ENCODE results near the gene NDUFAF5.

NDUFAF5 gene

GRCh38 chr20:13765299-13765698, 19.5 kb upstream of the NDUFAF5 start:
- H3K36me3 ChIP-seq (ENCODE audit: control insufficient read depth, insufficient read depth, low read length), result no peaks in the 10 kb centered on the region
- TF ChIP-seq CTCF (IDR thresholded peaks at IDR 0.05), result no peak

GRCh38 chr20:13765868-13766416, 18.9 kb upstream of the NDUFAF5 start:
- Histone ChIP-seq H3K36me3 (ENCODE audit: control insufficient read depth, insufficient read depth, low read length) (no peaks in the 10 kb centered on the region), H3K4me3 (ENCODE audit: low read depth, low read length) (no peak overlapping the region), H3K4me1 (no peaks in the 10 kb centered on the region), H3K79me2 (no peaks in the 10 kb centered on the region), H3K27ac (no peak overlapping the region), H3K9ac (no peak overlapping the region), H3K27me3 (ENCODE audit: control insufficient read depth, insufficient read depth, low read length) (no peaks in the 10 kb centered on the region), H3K4me2 (ENCODE audit: low read length) (no peak overlapping the region), H2AFZ (no peak overlapping the region), H3K9me3 (ENCODE audit: control insufficient read depth, low read length) (no peaks in the 10 kb centered on the region)
- no peak for TF ChIP-seq CTCF (IDR thresholded peaks at IDR 0.05)

More at GRCh38 chr20:13765299-13765698, 19.5 kb upstream of the NDUFAF5 start:
- no peak overlapping the region for H3K4me3 ChIP-seq (ENCODE audit: low read depth, low read length)
- no peaks in the 10 kb centered on the region for H3K9me3 ChIP-seq (ENCODE audit: control insufficient read depth, low read length)
- H3K79me2 ChIP-seq, result no peaks in the 10 kb centered on the region
- no peak overlapping the region for H3K27ac ChIP-seq
- H3K9ac ChIP-seq, result no peak overlapping the region
- no peaks in the 10 kb centered on the region for H3K4me1 ChIP-seq
- H3K4me2 ChIP-seq (ENCODE audit: low read length), result no peak overlapping the region
- H2AFZ ChIP-seq, result no peak overlapping the region
- no peaks in the 10 kb centered on the region for H3K27me3 ChIP-seq (ENCODE audit: control insufficient read depth, insufficient read depth, low read length)

- no peaks in the 10 kb centered on the region for H3K9me3 ChIP-seq (ENCODE audit: control insufficient read depth, low read length)
- H3K4me3 ChIP-seq (ENCODE audit: low read depth, low read length), result no peak overlapping the region
- H3K27ac ChIP-seq, result no peak overlapping the region
- H2AFZ ChIP-seq, result no peak overlapping the region
- H3K79me2 ChIP-seq, result no peaks in the 10 kb centered on the region
- no peaks in the 10 kb centered on the region for H3K27me3 ChIP-seq (ENCODE audit: control insufficient read depth, insufficient read depth, low read length)
- no peak overlapping the region for H3K9ac ChIP-seq
- no peak for TF ChIP-seq CTCF (IDR thresholded peaks at IDR 0.05)
- no peak overlapping the region for H3K4me2 ChIP-seq (ENCODE audit: low read length)
- H3K4me1 ChIP-seq, result no peaks in the 10 kb centered on the region
- no peaks in the 10 kb centered on the region for H3K36me3 ChIP-seq (ENCODE audit: control insufficient read depth, insufficient read depth, low read length)
These were observed 14.7 kb upstream of the NDUFAF5 start for GRCh38 chr20:13770141-13770540.

GRCh38 chr20:13771853-13772453, 12.9 kb upstream of the NDUFAF5 start:
- Histone ChIP-seq H3K27me3 (ENCODE audit: control insufficient read depth, insufficient read depth, low read length) (no peaks in the 10 kb centered on the region), H3K9ac (no peak overlapping the region), H3K4me3 (ENCODE audit: low read depth, low read length) (no peak overlapping the region), H3K4me1 (no peaks in the 10 kb centered on the region), H3K36me3 (ENCODE audit: control insufficient read depth, insufficient read depth, low read length) (no peaks in the 10 kb centered on the region), H3K27ac (no peak overlapping the region), H3K79me2 (no peaks in the 10 kb centered on the region), H3K4me2 (ENCODE audit: low read length) (no peak overlapping the region), H2AFZ (no peak overlapping the region), H3K9me3 (ENCODE audit: control insufficient read depth, low read length) (no peaks in the 10 kb centered on the region)
- peak; percentile 55 for TF ChIP-seq CTCF (IDR thresholded peaks at IDR 0.05)

- no peak for TF ChIP-seq CTCF (IDR thresholded peaks at IDR 0.05)
- Histone ChIP-seq H3K9ac (no peak overlapping the region), H3K4me3 (ENCODE audit: low read depth, low read length) (no peak overlapping the region), H3K4me2 (ENCODE audit: low read length) (no peak overlapping the region), H3K79me2 (no peaks in the 10 kb centered on the region), H2AFZ (no peak overlapping the region), H3K27ac (no peak overlapping the region), H3K4me1 (no peaks in the 10 kb centered on the region), H3K36me3 (ENCODE audit: control insufficient read depth, insufficient read depth, low read length) (no peaks in the 10 kb centered on the region), H3K27me3 (ENCODE audit: control insufficient read depth, insufficient read depth, low read length) (no peaks in the 10 kb centered on the region), H3K9me3 (ENCODE audit: control insufficient read depth, low read length) (no peaks in the 10 kb centered on the region)
These were observed 12.3 kb upstream of the NDUFAF5 start for GRCh38 chr20:13772529-13772928.
